WTC11 (cell line): ENCODE measurements around the gene VAV2. TPM values are rescaled to one million over a fixed set of nuclear protein-coding genes. Genes with fewer than 3 reads are reported as not detected.

Source experiments
- ATAC-seq: fragments of 200-7000 bp; cut with Tn5 transposase; 2 replicates; pipeline ENCODE4 v1.10.0; 2021; ENCODE audit warnings: mild to moderate bottlenecking, moderate library complexity
- CTCF ChIA-PET: fragments of 300-600 bp; sonication (Branson Sonifier 250); formaldehyde crosslinking; loops from one replicate; lab custom pipeline; 2021; ENCODE audit warnings: antibody characterized with exemption; lab: Charles Lee
- POLR2A ChIA-PET: fragments of 350-600 bp; sonication (Branson Sonifier 250); formaldehyde crosslinking; loops from one replicate; lab custom pipeline; 2021; ENCODE audit warnings: antibody characterized with exemption; lab: Charles Lee
- DNase-seq: peaks from one replicate; pipeline ENCODE4 v3.0.0; 2021; ENCODE audit warnings: low spot score
- H3K27ac Mint-ChIP-seq: 2 replicates; pipeline ENCODE4 v1.8.0; 2021; ENCODE audit warnings: mixed read lengths
- H3K27me3 Mint-ChIP-seq: 2 replicates; pipeline ENCODE4 v1.8.0; 2021; ENCODE audit warnings: low read depth, mild to moderate bottlenecking, moderate library complexity, mixed read lengths
- H3K36me3 Mint-ChIP-seq: 2 replicates; pipeline ENCODE4 v1.8.0; 2021; ENCODE audit warnings: mixed read lengths
- H3K4me1 Mint-ChIP-seq: 2 replicates; pipeline ENCODE4 v1.8.0; 2022; ENCODE audit warnings: mixed read lengths
- H3K4me3 Mint-ChIP-seq: 2 replicates; pipeline ENCODE4 v1.8.0; 2021; ENCODE audit warnings: mild to moderate bottlenecking, moderate library complexity, mixed read lengths
- H3K9me3 Mint-ChIP-seq: 2 replicates; pipeline ENCODE4 v1.8.0; 2021; ENCODE audit warnings: mixed read lengths
- CREM ChIP-seq: sonication (generic); formaldehyde crosslinking; IDR thresholded peaks from 2 replicates; pipeline ENCODE4 v1.8.1; 2022; ENCODE audit warnings: mild to moderate bottlenecking, missing genetic modification reagents, moderate library complexity
- FOXK1 ChIP-seq: sonication (generic); formaldehyde crosslinking; IDR thresholded peaks from 2 replicates; pipeline ENCODE4 v1.8.0; 2022; ENCODE audit warnings: mild to moderate bottlenecking, moderate library complexity, missing genetic modification reagents
- GRHL2 ChIP-seq: fragments of 250-450 bp; sonication (Bioruptor Pico); IDR thresholded peaks from 2 replicates; pipeline ENCODE4 v1.8.0; 2022; ENCODE audit warnings: mild to moderate bottlenecking, moderate library complexity; ENCODE audit not compliant: insufficient replicate concordance, severe bottlenecking
- HMGA2 ChIP-seq: fragments of 250-450 bp; sonication (Bioruptor Pico); IDR thresholded peaks from 2 replicates; pipeline ENCODE4 v1.4.0; 2021; ENCODE audit warnings: mild to moderate bottlenecking, moderate library complexity
- NFYB ChIP-seq: sonication (generic); formaldehyde crosslinking; conservative IDR thresholded peaks from 2 replicates; pipeline ENCODE4 v1.8.0; 2022; ENCODE audit warnings: low read depth, missing genetic modification reagents
- NR2C2 ChIP-seq: sonication (generic); formaldehyde crosslinking; IDR thresholded peaks from 2 replicates; pipeline ENCODE4 v1.8.0; 2022; ENCODE audit warnings: mild to moderate bottlenecking, missing genetic modification reagents
- NR3C1 ChIP-seq: sonication (generic); formaldehyde crosslinking; conservative IDR thresholded peaks from 2 replicates; pipeline ENCODE4 v1.8.1; 2023; ENCODE audit warnings: low read depth, mild to moderate bottlenecking, missing genetic modification reagents
- OVOL2 ChIP-seq: fragments of 250-450 bp; sonication (Bioruptor Pico); IDR thresholded peaks from 2 replicates; pipeline ENCODE4 v1.9.0; 2021; ENCODE audit warnings: mild to moderate bottlenecking, borderline replicate concordance
- RELA ChIP-seq: sonication (generic); formaldehyde crosslinking; IDR thresholded peaks from 2 replicates; pipeline ENCODE4 v1.8.1; 2022; ENCODE audit warnings: missing genetic modification reagents, mild to moderate bottlenecking, borderline replicate concordance
- SMAD4 ChIP-seq: sonication (generic); formaldehyde crosslinking; IDR thresholded peaks from 2 replicates; pipeline ENCODE4 v1.8.0; 2022; ENCODE audit warnings: mild to moderate bottlenecking, missing genetic modification reagents
- TP53 ChIP-seq: sonication (generic); formaldehyde crosslinking; IDR thresholded peaks from 2 replicates; pipeline ENCODE4 v1.8.1; 2023; ENCODE audit warnings: mild to moderate bottlenecking, missing genetic modification reagents
- ZBTB21 ChIP-seq: sonication (generic); formaldehyde crosslinking; IDR thresholded peaks from 2 replicates; pipeline ENCODE4 v1.8.1; 2023; ENCODE audit warnings: mild to moderate bottlenecking, missing genetic modification reagents, borderline replicate concordance
- ZNF219 ChIP-seq: sonication (generic); formaldehyde crosslinking; IDR thresholded peaks from 2 replicates; pipeline ENCODE4 v1.8.0; 2023; ENCODE audit warnings: missing genetic modification reagents, mild to moderate bottlenecking, borderline replicate concordance
- ZNF416 ChIP-seq: fragments of 250-450 bp; sonication (Bioruptor Pico); IDR thresholded peaks from 2 replicates; pipeline ENCODE4 v1.9.0; 2021; ENCODE audit warnings: mild to moderate bottlenecking, inconsistent platforms
- ZNF423 ChIP-seq: fragments of 250-450 bp; sonication (Bioruptor Pico); IDR thresholded peaks from 2 replicates; pipeline ENCODE4 v2.1.2; 2022; ENCODE audit warnings: mild to moderate bottlenecking, moderate library complexity
- total RNA-seq: library from RNA; stranded (reverse); gene quantifications from 3 replicates; pipeline ENCODE4 v1.2.3, GENCODE V29; 2021
- TF ChIP-seq, protein P1 (sequence below): sonication (generic); formaldehyde crosslinking; IDR thresholded peaks from 2 replicates; pipeline ENCODE4 v1.8.1; 2022; ENCODE audit warnings: mild to moderate bottlenecking, missing genetic modification reagents, moderate library complexity, borderline replicate concordance
- TF ChIP-seq, protein P2 (sequence below): sonication (generic); formaldehyde crosslinking; conservative IDR thresholded peaks from 2 replicates; pipeline ENCODE4 v1.8.1; 2023; ENCODE audit warnings: mild to moderate bottlenecking, low read depth, missing genetic modification reagents, moderate library complexity
- TF ChIP-seq, protein P3 (sequence below): sonication (generic); formaldehyde crosslinking; IDR thresholded peaks from 2 replicates; pipeline ENCODE4 v1.8.0; 2022; ENCODE audit warnings: mild to moderate bottlenecking, missing genetic modification reagents
- TF ChIP-seq, protein P4 (sequence below): sonication (generic); formaldehyde crosslinking; IDR thresholded peaks from 2 replicates; pipeline ENCODE4 v1.8.1; 2023; ENCODE audit warnings: mild to moderate bottlenecking, moderate library complexity, missing genetic modification reagents
- TF ChIP-seq, protein P5 (sequence below): sonication (generic); formaldehyde crosslinking; IDR thresholded peaks from 2 replicates; pipeline ENCODE4 v1.8.0; 2022; ENCODE audit warnings: mild to moderate bottlenecking, missing genetic modification reagents
- TF ChIP-seq, protein P6 (sequence below): fragments of 250-450 bp; sonication (Bioruptor Pico); IDR thresholded peaks from 2 replicates; pipeline ENCODE4 v1.9.0; 2021; ENCODE audit warnings: mild to moderate bottlenecking

VAV2 gene
- total RNA-seq, 1 experiment from 2014 or later = 39.7 TPM

DNA sequence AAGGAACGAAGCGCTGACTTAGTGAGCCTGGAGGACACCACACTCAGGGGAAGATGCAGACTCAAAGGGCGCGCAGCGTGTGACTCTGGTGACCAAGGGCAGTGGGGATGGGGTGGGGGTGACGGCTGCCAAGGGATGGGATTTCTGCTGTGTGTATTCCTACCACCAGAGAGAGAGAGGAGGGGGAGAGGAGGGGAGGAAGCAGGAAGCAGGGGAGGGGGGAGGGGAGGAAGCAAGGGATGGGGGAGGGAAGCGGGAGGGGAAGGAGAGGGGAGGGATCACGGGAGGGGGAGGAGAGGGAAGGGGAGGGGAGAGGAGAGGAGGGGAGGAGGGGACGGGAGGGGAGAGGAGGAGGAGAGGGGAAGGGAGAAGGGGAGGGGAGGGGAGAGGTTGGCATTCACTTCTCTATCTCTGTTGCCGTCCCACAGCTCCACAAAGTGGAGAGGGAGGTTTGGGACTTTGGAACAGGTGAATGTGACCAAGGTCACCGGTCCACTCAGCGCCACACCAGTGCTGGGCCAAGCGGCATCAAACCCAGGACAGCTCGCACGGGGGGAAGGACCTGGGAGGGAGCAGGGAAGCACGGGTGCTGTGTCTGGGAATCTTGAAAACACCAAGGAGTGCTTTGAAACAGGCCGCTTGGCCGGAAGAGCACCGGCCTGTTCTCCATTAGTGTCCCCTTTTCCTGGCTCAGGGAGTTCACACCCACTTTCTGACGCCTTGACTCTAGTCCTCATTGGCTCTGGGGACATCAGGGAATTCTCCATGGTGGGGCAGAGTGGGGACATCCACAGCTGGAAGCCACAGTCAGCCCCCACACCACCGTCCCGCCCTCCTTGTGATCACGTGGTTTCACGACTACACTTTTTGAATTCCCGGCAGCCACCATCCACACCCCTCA, 77.4 kb downstream of the VAV2 start:
- ATAC-seq (no peak), DNase-seq (no peak)
- no peaks in the 10 kb centered on the region for H3K9me3 Mint-ChIP-seq
- CTCF ChIA-PET = interaction anchor here (0.7 kb wide), 1 partner anchor 78 kb away, joined by 3 read pairs; no protein-coding TSS in a partner anchor
- no peaks in the 10 kb centered on the region for H3K27me3 Mint-ChIP-seq
- H3K4me3 Mint-ChIP-seq = peak overlapping the region; percentile 53
- POLR2A ChIA-PET = no interaction called here
- peaks cover 44% of the 10 kb centered on the region for H3K4me1 Mint-ChIP-seq
- H3K36me3 Mint-ChIP-seq = no peaks in the 10 kb centered on the region
- TF ChIP-seq, protein P1, sequence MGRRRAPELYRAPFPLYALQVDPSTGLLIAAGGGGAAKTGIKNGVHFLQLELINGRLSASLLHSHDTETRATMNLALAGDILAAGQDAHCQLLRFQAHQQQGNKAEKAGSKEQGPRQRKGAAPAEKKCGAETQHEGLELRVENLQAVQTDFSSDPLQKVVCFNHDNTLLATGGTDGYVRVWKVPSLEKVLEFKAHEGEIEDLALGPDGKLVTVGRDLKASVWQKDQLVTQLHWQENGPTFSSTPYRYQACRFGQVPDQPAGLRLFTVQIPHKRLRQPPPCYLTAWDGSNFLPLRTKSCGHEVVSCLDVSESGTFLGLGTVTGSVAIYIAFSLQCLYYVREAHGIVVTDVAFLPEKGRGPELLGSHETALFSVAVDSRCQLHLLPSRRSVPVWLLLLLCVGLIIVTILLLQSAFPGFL (CRISPR knock-in tag) = no peak
- TF ChIP-seq FOXK1 (CRISPR knock-in tag) = no peak
- no peak for TF ChIP-seq ZNF423 (CRISPR knock-in tag)
- no peak for TF ChIP-seq SMAD4 (CRISPR knock-in tag)
- no peak for TF ChIP-seq TP53 (CRISPR knock-in tag)
- no peak for TF ChIP-seq ZBTB21 (CRISPR knock-in tag)
- no peak for TF ChIP-seq HMGA2 (CRISPR knock-in tag)
- TF ChIP-seq, all 79 proteins: peak for 0
- H3K27ac Mint-ChIP-seq = peak overlapping the region; percentile 93

DNA sequence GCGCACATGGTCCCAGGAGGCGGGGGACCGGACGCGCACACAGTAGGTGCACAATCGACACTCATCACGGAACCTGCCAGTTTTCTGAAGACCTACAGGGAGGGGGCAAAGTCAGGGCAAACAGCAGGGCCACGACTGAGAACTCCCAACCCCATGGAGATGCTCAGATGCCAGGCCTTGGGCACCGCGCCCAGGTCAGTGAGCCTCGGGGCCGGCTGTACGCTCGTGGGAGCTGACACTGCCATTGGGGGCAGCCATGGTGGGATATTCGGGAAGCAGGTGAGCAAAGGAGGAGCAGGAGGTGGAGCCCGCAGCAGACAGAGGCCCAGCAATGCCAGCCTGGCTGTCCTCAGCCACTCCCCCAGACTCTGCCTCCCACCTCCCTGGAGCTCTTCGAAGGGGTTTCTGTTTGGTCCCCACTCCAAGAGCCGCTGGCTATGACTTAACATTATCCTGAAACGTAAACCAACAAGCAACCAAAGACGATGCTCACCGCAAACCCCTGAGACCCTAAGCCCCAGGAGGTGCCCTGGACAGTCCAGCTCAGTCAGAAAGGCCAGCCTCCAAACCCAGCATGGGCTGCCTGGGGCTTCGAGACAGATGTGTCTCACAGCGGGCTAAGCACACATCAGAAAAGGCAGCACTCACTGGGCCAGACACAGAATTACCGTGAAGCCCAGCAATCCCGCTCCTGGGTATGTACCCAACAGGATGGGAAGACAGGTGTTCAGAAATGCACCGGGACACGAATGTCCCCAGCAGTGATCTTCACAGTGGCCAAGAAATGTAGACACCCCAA, 78.4 kb downstream of the VAV2 start:
- DNase-seq = no peak
- H3K27me3 Mint-ChIP-seq = no peaks in the 10 kb centered on the region
- POLR2A ChIA-PET = no interaction called here
- CTCF ChIA-PET = interaction anchor here (0.9 to 1.2 kb wide), 2 partner anchors 41 to 132 kb away, joined by 3 read pairs; no protein-coding TSS in a partner anchor
- no peaks in the 10 kb centered on the region for H3K9me3 Mint-ChIP-seq
- H3K4me1 Mint-ChIP-seq = peaks cover 44% of the 10 kb centered on the region
- H3K36me3 Mint-ChIP-seq = no peaks in the 10 kb centered on the region
- no peak overlapping the region for H3K4me3 Mint-ChIP-seq
- peak overlapping the region; percentile 63 for H3K27ac Mint-ChIP-seq
- ATAC-seq = no peak
- no peak for TF ChIP-seq ZNF423 (CRISPR knock-in tag)
- TF ChIP-seq, protein P2, sequence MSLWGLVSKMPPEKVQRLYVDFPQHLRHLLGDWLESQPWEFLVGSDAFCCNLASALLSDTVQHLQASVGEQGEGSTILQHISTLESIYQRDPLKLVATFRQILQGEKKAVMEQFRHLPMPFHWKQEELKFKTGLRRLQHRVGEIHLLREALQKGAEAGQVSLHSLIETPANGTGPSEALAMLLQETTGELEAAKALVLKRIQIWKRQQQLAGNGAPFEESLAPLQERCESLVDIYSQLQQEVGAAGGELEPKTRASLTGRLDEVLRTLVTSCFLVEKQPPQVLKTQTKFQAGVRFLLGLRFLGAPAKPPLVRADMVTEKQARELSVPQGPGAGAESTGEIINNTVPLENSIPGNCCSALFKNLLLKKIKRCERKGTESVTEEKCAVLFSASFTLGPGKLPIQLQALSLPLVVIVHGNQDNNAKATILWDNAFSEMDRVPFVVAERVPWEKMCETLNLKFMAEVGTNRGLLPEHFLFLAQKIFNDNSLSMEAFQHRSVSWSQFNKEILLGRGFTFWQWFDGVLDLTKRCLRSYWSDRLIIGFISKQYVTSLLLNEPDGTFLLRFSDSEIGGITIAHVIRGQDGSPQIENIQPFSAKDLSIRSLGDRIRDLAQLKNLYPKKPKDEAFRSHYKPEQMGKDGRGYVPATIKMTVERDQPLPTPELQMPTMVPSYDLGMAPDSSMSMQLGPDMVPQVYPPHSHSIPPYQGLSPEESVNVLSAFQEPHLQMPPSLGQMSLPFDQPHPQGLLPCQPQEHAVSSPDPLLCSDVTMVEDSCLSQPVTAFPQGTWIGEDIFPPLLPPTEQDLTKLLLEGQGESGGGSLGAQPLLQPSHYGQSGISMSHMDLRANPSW (CRISPR knock-in tag) = no peak
- TF ChIP-seq RELA (CRISPR knock-in tag) = no peak
- TF ChIP-seq, protein P3, sequence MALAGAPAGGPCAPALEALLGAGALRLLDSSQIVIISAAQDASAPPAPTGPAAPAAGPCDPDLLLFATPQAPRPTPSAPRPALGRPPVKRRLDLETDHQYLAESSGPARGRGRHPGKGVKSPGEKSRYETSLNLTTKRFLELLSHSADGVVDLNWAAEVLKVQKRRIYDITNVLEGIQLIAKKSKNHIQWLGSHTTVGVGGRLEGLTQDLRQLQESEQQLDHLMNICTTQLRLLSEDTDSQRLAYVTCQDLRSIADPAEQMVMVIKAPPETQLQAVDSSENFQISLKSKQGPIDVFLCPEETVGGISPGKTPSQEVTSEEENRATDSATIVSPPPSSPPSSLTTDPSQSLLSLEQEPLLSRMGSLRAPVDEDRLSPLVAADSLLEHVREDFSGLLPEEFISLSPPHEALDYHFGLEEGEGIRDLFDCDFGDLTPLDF (CRISPR knock-in tag) = no peak
- TF ChIP-seq ZNF416 (CRISPR knock-in tag) = no peak
- no peak for TF ChIP-seq ZNF219
- no peak for TF ChIP-seq NR2C2 (CRISPR knock-in tag)
- no peak for TF ChIP-seq GRHL2 (CRISPR knock-in tag)
- TF ChIP-seq, protein P4, sequence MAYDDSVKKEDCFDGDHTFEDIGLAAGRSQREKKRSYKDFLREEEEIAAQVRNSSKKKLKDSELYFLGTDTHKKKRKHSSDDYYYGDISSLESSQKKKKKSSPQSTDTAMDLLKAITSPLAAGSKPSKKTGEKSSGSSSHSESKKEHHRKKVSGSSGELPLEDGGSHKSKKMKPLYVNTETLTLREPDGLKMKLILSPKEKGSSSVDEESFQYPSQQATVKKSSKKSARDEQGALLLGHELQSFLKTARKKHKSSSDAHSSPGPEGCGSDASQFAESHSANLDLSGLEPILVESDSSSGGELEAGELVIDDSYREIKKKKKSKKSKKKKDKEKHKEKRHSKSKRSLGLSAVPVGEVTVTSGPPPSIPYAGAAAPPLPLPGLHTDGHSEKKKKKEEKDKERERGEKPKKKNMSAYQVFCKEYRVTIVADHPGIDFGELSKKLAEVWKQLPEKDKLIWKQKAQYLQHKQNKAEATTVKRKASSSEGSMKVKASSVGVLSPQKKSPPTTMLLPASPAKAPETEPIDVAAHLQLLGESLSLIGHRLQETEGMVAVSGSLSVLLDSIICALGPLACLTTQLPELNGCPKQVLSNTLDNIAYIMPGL = no peak
- no peak for TF ChIP-seq NFYB (CRISPR knock-in tag)
- TF ChIP-seq, protein P5, sequence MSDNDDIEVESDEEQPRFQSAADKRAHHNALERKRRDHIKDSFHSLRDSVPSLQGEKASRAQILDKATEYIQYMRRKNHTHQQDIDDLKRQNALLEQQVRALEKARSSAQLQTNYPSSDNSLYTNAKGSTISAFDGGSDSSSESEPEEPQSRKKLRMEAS (CRISPR knock-in tag) = no peak
- no peak for TF ChIP-seq CREM (CRISPR knock-in tag)
- no peak for TF ChIP-seq OVOL2 (CRISPR knock-in tag)
- TF ChIP-seq NR3C1 (CRISPR knock-in tag) = no peak
- TF ChIP-seq, protein P6, sequence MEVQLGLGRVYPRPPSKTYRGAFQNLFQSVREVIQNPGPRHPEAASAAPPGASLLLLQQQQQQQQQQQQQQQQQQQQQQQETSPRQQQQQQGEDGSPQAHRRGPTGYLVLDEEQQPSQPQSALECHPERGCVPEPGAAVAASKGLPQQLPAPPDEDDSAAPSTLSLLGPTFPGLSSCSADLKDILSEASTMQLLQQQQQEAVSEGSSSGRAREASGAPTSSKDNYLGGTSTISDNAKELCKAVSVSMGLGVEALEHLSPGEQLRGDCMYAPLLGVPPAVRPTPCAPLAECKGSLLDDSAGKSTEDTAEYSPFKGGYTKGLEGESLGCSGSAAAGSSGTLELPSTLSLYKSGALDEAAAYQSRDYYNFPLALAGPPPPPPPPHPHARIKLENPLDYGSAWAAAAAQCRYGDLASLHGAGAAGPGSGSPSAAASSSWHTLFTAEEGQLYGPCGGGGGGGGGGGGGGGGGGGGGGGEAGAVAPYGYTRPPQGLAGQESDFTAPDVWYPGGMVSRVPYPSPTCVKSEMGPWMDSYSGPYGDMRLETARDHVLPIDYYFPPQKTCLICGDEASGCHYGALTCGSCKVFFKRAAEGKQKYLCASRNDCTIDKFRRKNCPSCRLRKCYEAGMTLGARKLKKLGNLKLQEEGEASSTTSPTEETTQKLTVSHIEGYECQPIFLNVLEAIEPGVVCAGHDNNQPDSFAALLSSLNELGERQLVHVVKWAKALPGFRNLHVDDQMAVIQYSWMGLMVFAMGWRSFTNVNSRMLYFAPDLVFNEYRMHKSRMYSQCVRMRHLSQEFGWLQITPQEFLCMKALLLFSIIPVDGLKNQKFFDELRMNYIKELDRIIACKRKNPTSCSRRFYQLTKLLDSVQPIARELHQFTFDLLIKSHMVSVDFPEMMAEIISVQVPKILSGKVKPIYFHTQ (CRISPR knock-in tag) = no peak
